Right ventricle myocardium inferior (tissue), 1 donor: ENCODE data around the gene LMAN1L. TPM values are rescaled to one million over a fixed set of nuclear protein-coding genes. Genes with fewer than 3 reads are reported as not detected.

Experiments used
- ATAC-seq: fragments of 200-7000 bp; cut with Tn5 transposase; one replicate; pipeline ENCODE4 v1.9.1; 2020; ENCODE audit warnings: mild to moderate bottlenecking, moderate library complexity
- DNase-seq: peaks from one replicate; pipeline ENCODE4 v3.0.0; 2021; ENCODE audit errors: missing footprints
- intact Hi-C: fragments of 100-400 bp; cut with DNase I; formaldehyde crosslinking; loops from one replicate; pipeline ENCODE4 v1.11.0; 2022
- total RNA-seq: library from RNA; stranded (reverse); fragmentation: NEBNext Ultra II Directional; extraction: Animal tissue kit (Norgen Biotek cat#: 25700); gene quantifications from one replicate; pipeline ENCODE4 v1.2.1, GENCODE V29; 2021
- donor health status: DM: no; HTN: yes; CAD: no; lungs with severe emphysema.

LMAN1L gene
- total RNA-seq, 1 donor from 2014 or later: 21.9 TPM

DNA sequence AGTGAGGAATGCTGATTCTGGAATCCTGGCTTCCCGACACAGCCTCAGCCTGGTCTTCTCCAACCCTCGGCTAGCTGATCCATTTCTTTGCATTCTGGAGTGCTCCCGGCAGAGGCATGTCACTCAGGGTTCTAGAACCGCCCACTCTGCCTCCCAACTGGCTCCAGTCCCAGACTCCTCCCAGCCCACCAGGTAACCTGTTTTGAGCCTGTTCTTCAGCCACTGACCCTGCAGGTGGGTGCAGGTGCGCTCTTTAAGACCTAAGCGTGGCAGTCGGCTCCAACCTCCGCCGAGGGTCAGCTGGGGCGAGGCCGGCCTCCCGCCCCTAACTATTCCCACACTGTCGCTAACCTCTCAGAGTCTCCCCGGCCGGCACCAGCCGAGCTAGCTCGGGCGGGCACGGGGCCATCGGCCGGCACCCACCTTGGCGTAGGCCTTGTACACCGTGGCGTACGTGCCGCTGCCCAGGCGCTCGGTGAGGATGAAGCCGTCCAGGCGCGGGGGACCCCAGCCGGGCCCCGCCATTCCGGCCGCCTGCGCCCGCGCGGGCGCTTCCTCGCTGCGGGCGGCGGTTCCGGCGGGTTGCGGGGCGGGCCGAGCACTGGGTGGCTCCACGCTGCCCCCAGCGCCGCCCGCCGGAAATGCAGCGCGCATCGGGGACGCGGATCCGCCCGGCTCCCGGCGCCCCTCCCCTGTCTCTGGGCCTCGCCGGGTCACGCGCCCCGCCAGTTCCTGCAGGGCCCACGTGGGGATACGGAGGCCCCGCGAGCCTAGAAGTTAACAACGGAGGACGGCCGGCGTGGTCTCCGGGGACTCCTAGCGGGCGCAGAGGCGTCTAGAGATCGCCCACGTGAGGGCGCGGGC, 30.2 kb downstream of the LMAN1L start, which contains the start of gene ULK3:
ULK3 (minus strand) TSS at position 576 of the 864 bp plus-strand sequence; CDS start at position 525, 51 bp downstream.
- DNase-seq: peak; percentile 96
- intact Hi-C loops: loop anchor here (2.0 kb wide), 1 partner anchor 64 kb away; the partner anchor contains the start of gene FAM219B
- ATAC-seq: peak; percentile 94

DNA sequence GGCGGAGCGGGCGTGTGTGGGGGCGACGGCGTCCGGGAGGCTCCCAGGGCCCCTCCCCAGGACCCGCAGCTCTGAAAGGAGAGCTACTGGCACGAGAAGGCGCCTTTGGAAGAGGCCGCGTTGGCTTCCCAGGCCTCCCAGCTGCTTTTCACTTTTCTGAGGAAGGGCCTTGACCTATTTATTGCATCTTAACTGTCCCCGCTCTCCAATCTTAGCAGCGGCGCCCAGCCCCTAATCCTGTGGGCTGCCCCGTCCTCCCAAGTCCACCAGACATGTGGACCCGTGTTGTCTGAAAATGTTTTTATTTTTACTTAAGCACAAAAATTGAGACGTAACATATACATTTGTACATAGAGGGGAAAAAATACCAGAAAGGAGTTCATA, 30.8 kb downstream of the LMAN1L start:
- ATAC-seq: no peak
- intact Hi-C loops: loop anchor here (2.0 kb wide), 1 partner anchor 63 kb away; the partner anchor contains the start of gene FAM219B
- DNase-seq: no peak

DNA sequence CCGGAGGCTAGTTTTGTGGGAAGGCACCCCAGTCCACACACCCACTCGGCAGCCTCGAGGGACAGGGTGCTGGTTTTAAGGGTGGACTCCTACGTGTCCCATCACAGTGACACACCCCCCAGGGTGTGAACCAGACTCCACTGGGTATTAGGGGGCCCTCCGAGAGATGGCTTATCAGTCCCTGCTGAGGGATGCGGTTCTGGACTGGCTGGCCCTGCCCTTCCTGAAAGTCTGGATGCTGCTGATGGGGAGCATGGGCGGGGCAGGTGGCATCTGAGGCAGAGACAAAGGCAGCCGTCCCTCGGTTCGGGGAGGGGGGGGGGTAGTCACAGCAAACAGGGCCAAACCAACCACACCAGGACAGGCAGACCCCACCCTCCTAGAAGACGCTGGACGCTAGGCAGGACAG, 31.3 kb downstream of the LMAN1L start:
- DNase-seq: no peak
- intact Hi-C loops: loop anchor here (2.0 kb wide), 1 partner anchor 63 kb away; the partner anchor contains the start of gene FAM219B
- ATAC-seq: no peak

DNA sequence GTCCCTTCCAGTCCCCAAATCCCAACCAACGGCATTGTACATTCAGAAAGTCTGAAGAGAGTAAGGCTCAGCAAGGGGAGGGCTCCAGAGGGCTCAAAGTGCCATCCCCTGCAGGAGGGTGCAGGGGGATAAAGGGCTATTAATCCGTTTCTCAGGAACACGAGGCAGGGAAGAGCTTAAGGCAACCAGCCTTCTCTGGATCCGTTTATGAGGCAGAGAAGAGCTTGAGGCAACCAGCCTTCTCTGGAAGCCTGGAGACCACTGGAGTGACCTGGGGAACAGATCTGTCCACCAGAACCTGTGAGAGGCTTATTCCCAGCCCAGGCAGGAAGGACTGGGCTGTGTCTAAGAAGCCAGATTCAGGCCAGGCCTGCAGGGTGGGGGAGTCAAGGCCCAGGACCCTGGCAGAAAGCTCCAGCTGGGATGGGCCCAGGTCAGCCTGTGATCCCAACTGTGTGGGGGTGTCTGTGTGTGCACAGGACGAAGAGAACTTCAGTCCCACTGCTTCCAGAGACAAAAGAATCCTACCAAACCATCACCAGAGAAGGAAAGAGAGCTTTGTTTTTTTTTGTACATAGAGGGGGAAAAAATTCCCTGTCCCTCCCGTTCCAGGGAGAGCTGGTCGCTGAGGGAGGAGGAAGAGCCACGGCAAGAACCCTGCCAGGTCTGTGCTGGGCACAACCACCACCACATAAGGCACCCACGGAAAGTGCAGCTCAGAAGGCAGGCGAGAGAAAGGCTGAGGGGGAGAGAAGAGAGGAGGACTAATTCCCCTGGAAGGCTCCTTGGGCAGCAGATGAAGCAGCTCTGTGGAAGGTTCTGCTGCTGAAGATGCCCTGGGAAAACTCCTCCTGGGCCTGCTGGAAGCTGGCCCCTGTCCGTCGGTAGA, 31.9 kb downstream of the LMAN1L start:
- ATAC-seq (no peak), DNase-seq (no peak)
- intact Hi-C loops: no loop called here

DNA sequence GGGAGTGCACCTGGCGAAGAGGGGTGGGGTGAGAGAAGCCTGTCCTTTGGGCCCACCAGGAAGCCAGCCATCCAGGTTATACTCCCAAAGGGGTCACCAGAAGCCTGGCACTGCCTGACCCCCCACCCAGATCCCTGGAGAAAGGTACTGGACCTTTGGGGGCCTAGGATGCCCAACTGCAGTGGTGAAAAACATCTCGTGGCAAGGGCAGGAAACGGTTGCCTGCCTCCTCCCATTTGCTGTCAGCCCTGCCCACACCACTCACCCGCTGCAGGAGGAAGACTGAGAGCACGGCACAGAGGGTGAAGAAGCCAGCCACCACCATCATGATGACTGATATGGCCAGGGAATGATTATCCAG, 32.6 kb downstream of the LMAN1L start:
- DNase-seq (no peak), ATAC-seq (no peak)
- intact Hi-C loops: no loop called here

DNA sequence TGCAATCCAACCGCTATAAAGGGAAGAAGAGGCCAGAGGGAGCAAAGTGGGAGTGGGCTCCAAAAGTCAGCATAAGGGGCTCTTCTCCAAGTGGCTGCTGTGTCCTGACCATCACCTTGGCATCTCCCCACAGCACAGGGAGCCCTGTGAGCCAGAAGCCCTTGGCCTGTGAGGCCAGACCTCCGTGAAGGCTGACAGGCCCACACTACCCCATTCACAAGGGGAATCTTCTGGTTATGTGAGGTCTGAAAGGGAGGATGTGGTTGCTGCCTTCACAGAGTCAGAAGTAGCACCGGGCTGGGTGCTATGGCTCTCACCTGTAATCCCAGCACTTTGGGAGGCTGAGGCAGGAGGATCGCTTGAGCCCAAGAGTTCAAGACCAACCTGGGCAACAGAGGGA, 32.9 kb downstream of the LMAN1L start:
- intact Hi-C loops: no loop called here
- DNase-seq (no peak), ATAC-seq (no peak)

DNA sequence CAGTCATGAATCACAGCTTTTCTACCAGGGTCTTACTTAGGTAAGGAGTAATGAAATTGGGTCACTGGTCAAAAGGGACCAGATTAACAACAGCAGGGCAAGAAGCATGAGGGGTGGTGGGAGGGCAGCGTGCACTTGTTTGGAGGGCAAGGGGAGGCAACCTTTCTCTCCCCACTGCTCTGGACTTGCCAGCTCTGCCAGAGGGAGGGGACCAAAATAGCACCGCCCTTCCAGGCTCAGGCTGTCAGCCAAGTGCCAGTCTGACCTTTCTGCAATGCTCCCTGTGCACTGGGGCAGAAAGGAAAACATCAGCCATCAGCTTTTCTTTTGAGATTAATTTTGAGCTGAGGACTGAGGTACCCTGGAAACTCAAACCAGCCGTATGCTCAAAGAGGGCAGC, 34.8 kb downstream of the LMAN1L start:
- DNase-seq (no peak), ATAC-seq (peak; percentile 30)
- intact Hi-C loops: no loop called here

DNA sequence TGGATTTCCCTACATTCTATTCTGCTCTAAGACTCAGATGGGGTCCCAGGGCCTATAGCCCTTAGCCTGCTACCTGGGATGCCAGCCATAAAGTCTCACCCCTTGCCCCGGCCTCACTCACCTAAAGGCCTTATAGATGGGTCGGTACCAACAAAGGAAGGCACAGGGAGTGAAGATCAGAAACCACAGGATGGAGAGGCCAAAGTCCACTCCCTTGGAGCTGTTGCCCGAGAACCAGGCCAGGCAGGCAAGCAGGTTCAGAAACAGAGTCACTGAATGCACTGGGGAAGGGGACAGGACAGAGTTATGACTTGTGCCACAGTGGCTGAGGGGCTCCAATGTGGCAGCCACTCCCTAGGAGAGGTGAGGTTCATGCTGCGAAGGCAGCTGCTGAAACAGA, 37.8 kb downstream of the LMAN1L start:
- DNase-seq (no peak), ATAC-seq (no peak)
- intact Hi-C loops: no loop called here

DNA sequence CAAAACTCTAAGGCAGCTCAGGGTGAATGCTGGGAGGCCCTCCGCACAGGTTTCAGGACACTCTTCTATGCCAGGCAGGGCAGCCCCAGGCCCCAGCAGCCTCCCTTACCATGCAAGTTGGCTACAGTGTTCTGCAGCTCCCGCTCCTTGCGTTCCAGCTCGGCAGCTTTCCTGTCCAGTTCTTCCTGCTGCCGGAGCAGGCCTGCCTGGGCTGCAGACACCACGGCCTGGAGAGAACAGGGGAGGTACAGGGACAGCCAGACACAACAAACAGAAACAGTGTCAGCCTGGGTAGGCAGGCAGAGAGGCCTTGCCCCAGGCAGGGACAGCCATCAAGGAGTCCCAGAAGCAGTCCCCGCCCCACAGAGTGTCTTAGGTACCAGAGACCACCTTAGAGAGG, 39.3 kb downstream of the LMAN1L start:
- intact Hi-C loops: no loop called here
- ATAC-seq (no peak), DNase-seq (no peak)

DNA sequence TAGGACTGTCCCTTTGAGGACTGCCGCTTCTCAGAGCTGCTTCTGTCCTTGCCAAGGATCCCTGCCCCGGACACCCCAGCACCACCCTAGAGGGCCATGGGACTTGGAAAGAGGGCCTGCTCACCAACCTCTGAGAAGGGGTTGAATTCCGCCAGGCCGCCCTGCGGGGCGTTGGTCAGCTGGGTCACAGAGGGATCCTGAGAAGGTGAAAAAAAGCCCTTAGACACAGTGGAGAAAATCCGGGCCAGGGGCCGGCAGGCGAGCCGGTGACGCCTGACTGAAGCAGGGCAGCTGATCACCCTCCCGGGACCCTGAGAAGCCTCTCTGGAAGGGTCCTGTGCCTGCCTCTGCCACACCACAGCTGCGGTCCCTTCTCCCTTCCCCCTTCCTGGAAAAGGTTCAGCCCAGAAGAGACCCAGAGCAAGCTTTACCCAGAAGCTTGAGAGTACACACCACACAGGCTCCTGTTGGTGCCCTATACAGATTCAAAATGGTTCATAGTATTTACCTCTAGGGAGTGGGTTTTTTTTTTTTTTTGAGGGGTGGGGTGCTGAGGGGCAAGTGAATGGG, 41.9 kb downstream of the LMAN1L start:
- DNase-seq (no peak), ATAC-seq (no peak)
- intact Hi-C loops: no loop called here

DNA sequence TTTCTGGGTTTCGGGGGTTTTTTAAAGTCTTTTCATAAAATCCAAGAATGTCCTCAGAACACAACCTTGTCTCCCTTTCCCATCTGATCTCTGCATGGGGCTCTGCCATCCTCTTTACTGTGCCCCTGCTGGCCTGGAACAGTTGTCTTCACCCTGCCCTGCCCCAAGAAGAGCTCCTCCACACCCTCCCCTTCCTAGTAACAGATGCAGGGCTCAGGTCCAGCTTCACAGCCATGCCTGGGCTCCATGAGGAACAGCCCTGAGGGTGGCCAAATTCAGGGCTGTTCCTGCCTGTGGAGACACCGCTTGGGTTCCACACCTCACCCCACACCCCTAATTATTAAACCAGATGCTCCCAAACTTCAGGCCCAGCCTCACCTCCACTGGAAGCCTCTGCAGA, 43.2 kb downstream of the LMAN1L start:
- ATAC-seq (peak; percentile 66), DNase-seq (no peak)
- intact Hi-C loops: no loop called here

DNA sequence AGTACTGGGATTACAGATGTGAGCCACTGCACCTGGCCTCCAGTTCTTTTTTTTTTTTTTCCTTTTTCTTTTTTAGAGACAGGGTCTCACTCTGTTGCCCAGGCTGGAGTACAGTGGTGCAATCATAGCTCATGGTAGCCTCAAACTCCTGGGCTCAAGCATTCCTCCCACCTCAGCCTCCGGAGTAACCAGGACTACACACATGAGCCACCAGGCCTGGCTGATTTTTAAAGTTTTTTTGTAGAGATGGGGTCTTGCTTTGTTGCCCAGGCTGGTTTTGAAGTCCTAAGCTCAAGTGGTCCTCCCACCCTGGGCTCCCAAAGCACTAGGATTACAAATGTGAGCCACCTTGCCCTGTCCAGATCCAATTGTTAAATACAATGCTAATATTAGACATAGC, 43.9 kb downstream of the LMAN1L start:
- intact Hi-C loops: no loop called here
- no peak for ATAC-seq
- DNase-seq: no peak

DNA sequence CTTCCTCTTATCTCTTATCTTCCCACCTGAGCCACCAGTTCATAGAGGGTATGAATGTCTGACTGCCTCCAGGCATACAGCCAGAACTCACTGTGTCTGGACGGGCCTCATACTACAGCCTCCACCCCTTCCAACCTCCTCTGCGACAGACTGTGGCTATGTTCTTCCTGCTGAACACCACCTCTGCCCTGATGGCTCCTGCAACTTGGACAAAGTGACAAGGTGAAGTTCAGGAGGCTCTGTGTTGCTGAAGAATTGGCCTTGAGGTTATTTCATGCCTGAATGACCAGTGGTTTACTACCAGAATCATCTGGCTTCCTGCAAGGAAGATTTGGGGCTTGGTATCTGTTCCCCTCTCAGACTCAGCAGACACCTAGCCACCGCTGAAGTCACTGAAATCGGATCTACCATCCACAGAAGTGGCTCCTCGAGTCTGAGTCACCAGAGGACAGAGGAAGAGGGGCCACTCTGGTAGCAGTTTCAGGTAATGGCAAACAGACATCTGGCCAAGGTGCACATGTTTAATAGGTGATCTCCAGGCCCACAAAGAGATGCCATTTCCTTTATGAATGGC, 44.5 kb downstream of the LMAN1L start:
- ATAC-seq (peak; percentile 36), DNase-seq (no peak)
- intact Hi-C loops: no loop called here

DNA sequence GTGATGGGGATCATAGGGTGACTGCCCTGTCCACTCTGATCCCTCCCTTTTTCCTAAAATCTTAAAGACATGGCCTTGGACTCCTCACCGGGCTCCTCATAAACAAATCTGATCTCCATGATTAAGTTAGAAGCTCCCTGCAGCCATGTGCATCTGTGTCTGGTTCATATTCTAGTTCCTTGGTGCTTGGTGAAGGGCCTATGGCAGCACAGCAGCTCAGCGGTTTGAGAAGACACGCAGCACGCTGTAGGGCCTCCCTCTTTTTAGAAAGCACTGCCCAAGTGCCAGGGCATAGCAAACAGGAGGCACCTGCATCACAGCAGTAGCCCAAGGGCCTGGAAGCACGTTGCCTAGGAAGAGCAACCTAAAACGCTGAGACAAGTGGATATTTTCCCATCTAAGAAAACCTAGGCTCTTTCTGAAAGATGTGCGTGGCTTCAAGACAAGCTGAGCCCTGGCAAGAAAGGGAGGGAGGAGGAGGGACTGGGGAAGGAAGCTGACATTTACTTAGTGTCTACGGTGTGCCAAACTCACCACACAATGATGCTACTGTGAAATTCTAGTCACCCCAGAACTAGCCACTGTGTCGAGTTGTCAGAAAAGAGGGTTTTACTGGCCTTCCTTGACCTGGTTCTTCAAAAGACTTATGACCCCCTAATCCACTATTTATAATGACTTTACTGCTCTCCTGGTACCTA, 45.2 kb downstream of the LMAN1L start:
- ATAC-seq (no peak), DNase-seq (no peak)
- intact Hi-C loops: no loop called here

DNA sequence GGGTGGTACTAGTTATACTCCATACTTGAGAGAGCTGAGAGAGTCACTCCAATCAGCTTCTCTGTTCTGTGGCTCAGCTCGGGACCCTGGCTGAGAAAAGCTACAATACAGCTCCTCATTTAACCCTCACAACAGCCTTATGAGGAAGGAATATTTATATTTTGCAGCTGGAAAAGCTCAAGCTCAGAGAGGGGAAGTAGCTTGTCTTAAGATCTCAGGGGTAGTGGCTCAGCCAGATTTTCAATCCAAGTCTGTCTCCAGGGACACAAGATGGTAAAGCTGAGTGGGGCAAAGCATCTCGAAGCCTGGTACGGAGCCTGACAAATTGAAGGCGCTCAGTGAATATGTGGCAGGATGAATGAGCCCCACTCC, 45.7 kb downstream of the LMAN1L start:
- intact Hi-C loops: no loop called here
- DNase-seq: no peak
- ATAC-seq: no peak

DNA sequence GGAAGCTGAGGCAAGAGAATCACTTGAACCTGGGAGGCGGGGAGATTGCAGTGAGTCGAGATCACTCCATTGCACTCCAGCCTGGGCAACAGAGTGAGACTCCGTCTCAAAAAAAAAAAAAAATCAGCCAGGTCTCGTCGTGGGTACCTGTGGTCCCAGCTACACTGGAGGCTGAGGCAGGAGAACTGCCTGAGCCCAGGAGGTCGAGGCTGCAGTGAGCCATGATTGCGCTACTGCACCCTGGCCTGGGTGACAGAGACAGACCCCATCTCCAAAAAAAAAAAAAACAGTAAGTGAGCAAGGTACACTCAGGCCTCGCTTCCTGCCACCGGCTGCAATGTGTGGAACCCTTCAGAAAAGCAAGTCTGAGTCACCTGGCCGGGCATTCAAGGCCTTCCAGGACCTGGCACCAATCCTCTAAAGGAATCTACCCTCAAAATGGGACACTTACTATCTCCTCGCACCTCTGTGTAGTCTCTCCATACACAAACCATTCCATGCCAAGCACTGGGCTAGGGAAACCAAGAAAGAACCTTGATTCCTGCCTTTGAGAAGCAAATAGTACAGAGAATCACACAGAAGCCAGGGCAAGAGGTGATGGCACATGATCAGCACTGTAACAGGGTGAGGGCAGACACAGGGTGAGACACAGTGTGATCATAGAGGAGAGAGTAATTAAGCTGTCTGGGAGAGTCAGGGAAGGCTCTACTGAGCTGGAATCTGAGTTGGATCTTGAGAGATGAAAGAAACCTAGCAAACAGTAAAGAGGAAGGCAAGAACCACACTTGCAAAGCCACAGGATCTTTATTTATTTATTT, 50.8 kb downstream of the LMAN1L start:
- intact Hi-C loops: no loop called here
- ATAC-seq: no peak
- no peak for DNase-seq

DNA sequence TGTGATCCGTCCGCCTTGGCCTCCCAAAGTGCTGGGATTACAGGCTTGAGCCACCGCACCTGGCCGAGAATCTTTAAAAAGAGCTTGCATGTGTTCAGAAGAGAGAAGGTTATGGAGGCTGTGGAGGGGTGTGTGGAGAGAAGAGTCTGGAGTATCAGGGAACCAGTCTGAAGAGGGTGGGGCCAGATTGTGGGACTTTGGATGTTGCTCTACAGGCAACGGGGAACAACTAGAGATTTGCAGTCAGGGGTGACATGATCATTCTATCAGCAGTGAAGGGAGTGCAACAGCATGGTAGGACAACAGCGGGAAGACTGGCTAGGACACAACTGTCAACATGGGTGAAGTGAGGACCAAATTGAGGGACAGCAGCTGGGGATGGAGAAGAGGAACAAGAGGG, 51.7 kb downstream of the LMAN1L start:
- ATAC-seq (no peak), DNase-seq (no peak)
- intact Hi-C loops: no loop called here

DNA sequence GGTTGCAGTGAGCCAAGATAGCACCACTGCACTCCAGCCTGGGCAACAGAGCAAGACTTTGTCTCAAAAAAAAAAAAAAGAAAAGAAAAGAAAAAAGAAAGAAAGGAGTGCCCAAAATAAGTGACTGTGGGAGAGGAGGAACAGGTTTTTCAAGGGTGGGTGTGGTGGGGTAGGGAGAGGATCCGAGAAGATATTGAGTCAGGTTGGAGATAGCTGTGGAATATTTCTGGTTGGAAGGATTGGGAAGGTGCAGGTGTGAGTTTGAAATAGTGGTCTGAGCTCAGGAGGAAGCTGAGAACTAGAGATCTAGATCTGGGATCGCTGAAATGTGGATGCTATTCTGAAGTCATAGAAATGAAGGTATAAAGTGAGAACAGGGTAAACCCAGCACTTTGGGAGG, 52.7 kb downstream of the LMAN1L start:
- ATAC-seq (no peak), DNase-seq (no peak)
- intact Hi-C loops: no loop called here
